Measurements from ENCODE around the gene RBKS. TPM values are rescaled to one million over a fixed set of nuclear protein-coding genes. Genes with fewer than 3 reads are reported as not detected.
A peak's percentile ranks its signal among the peaks of the same experiment; 100 is the strongest.

Gene RBKS
- total and polyA plus RNA-seq, 3 experiments from 2014 or later = 2.1 to 4.7 (median 2.9) TPM

GRCh38 chr2:27852691-27853090 is 37.5 kb downstream of the RBKS start:
- no peak overlapping the region for H3K27ac ChIP-seq (ENCODE audit: low read depth, low read length)
- H3K27me3 Mint-ChIP-seq = no peaks in the 10 kb centered on the region
- H3K27ac Mint-ChIP-seq = no peak overlapping the region
- H3K36me3 Mint-ChIP-seq = peaks cover 0 to 6% (median 6%) of the 10 kb centered on the region in 3 donors
- no peaks in the 10 kb centered on the region for H3K4me1 ChIP-seq (ENCODE audit: insufficient read depth, low read length)
- POLR2A ChIA-PET = no interaction called here
- H3K9me3 Mint-ChIP-seq = peaks cover 0 to 4% (median 3%) of the 10 kb centered on the region in 5 donors
- CTCF ChIA-PET = no interaction called here
- no peaks in the 10 kb centered on the region for H3K27me3 ChIP-seq (ENCODE audit: insufficient read depth, low read length, poor library complexity, severe bottlenecking)
- H3K4me3 ChIP-seq (ENCODE audit: low read length) = no peak overlapping the region
- no peaks in the 10 kb centered on the region for H3K36me3 ChIP-seq (ENCODE audit: insufficient read depth, low read length)
- H3K4me3 Mint-ChIP-seq = no peak overlapping the region
- H3K4me1 Mint-ChIP-seq = peaks cover 0 to 4% (median 0%) of the 10 kb centered on the region in 3 donors
- H3K9me3 ChIP-seq (ENCODE audit: low read length) = peaks cover 5% of the 10 kb centered on the region
- no peak for DNase-seq

- CTCF ChIA-PET = no interaction called here
- no peaks in the 10 kb centered on the region for H3K27me3 ChIP-seq (ENCODE audit: insufficient read depth, low read length, poor library complexity, severe bottlenecking)
- Mint-ChIP-seq H3K4me1 (no peaks in the 10 kb centered on the region), H3K9me3 (no peaks in the 10 kb centered on the region), H3K27ac (no peak overlapping the region), H3K4me3 (no peak overlapping the region), H3K36me3 (peaks cover 0 to 2% (median 0%) of the 10 kb centered on the region in 3 donors), H3K27me3 (no peaks in the 10 kb centered on the region)
- H3K36me3 ChIP-seq (ENCODE audit: insufficient read depth, low read length) = no peaks in the 10 kb centered on the region
- no peak for DNase-seq
- no peak overlapping the region for H3K27ac ChIP-seq (ENCODE audit: low read depth, low read length)
- no peak overlapping the region for H3K4me3 ChIP-seq (ENCODE audit: low read length)
- H3K9me3 ChIP-seq (ENCODE audit: low read length) = no peaks in the 10 kb centered on the region
- no peaks in the 10 kb centered on the region for H3K4me1 ChIP-seq (ENCODE audit: insufficient read depth, low read length)
- POLR2A ChIA-PET = no interaction called here
Measured at GRCh38 chr2:27849558-27850205, 40.5 kb downstream of the RBKS start.

DNA sequence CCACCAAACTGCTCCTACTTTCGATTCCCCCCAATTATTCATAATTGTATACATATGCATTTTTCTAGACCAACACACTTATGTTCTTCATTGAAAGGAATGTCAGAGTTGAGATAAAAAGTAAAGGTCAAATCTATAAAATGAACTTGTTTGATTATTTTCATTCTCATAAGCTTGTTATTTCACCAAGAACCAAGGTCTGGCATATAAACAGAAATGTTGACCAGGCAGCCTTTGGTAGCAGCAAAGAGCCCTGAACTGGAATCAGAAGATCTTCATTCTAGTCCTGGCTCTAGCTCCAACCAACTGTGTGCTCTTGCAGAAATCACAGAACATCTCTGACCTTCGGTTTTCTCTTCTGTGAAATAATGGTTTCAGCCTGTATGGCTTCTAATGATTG is 42.9 kb downstream of the RBKS start:
- Mint-ChIP-seq H3K4me3 (no peak overlapping the region), H3K36me3 (peaks cover 0 to 4% (median 0%) of the 10 kb centered on the region in 3 donors), H3K9me3 (no peaks in the 10 kb centered on the region), H3K27ac (no peak overlapping the region), H3K27me3 (no peaks in the 10 kb centered on the region), H3K4me1 (no peaks in the 10 kb centered on the region)
- Histone ChIP-seq H3K27me3 (ENCODE audit: insufficient read depth, low read length, poor library complexity, severe bottlenecking) (no peaks in the 10 kb centered on the region), H3K36me3 (ENCODE audit: insufficient read depth, low read length) (no peaks in the 10 kb centered on the region), H3K4me3 (ENCODE audit: low read length) (no peak overlapping the region), H3K9me3 (ENCODE audit: low read length) (no peaks in the 10 kb centered on the region), H3K4me1 (ENCODE audit: insufficient read depth, low read length) (no peaks in the 10 kb centered on the region), H3K27ac (ENCODE audit: low read depth, low read length) (no peak overlapping the region)
- no peak for DNase-seq
- CTCF ChIA-PET = no interaction called here
- POLR2A ChIA-PET = no interaction called here

DNA sequence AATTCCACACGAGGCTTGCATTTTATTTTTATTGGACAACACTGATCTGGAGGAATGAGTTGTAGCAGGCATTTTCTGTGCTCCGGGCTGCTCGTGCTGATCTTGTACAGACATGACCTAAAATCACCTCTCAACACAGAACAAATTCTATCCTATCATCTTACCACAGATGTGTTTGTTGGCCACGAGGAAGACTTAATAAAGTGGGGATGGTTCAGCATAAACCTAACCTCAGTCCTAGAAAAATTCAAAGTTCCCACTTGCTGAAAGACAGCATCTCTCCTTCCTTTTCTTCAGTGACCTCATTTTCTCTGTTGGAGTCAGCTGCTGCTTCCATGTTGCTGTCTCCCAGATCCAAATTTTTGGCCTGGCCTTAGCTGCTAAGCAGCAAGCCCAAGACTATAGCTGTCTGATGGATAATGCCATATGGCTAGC is 45.3 kb downstream of the RBKS start:
- Mint-ChIP-seq H3K27me3 (no peaks in the 10 kb centered on the region), H3K36me3 (peaks cover 2 to 4% (median 3%) of the 10 kb centered on the region in 3 donors), H3K9me3 (no peaks in the 10 kb centered on the region), H3K4me1 (no peaks in the 10 kb centered on the region), H3K4me3 (no peak overlapping the region), H3K27ac (no peak overlapping the region)
- Histone ChIP-seq H3K9me3 (ENCODE audit: low read length) (no peaks in the 10 kb centered on the region), H3K36me3 (ENCODE audit: insufficient read depth, low read length) (no peaks in the 10 kb centered on the region), H3K27ac (ENCODE audit: low read depth, low read length) (no peak overlapping the region), H3K27me3 (ENCODE audit: insufficient read depth, low read length, poor library complexity, severe bottlenecking) (no peaks in the 10 kb centered on the region), H3K4me3 (ENCODE audit: low read length) (no peak overlapping the region), H3K4me1 (ENCODE audit: insufficient read depth, low read length) (no peaks in the 10 kb centered on the region)
- CTCF ChIA-PET = no interaction called here
- no peak for DNase-seq
- POLR2A ChIA-PET = interaction anchor here (0.7 kb wide), 1 partner anchor 570 kb away, joined by 3 read pairs; no protein-coding TSS in a partner anchor

DNA sequence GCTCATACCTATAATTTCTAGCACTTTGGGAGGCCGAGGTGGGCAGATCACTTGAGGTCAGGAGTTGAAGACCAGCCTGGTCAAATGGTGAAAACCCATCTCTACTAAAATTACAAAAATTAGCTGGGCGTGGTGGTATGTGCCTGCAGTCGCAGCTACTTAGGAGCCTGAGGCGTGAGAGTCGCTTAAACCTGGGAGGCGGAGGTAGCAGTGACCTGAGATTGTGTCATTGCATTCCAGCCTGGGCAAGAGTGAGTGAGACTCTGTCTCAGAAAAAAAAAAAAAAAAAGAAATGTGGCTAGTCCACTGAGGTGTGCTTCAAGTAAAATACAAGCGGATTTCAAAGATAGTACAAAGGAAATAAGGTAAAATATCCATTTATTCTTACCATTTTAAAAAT is 46.2 kb downstream of the RBKS start:
- CTCF ChIA-PET = no interaction called here
- H3K4me1 ChIP-seq (ENCODE audit: insufficient read depth, low read length) = no peaks in the 10 kb centered on the region
- POLR2A ChIA-PET = no interaction called here
- Mint-ChIP-seq H3K27me3 (no peaks in the 10 kb centered on the region), H3K4me3 (no peak overlapping the region), H3K27ac (no peak overlapping the region), H3K36me3 (peaks cover 2 to 7% (median 4%) of the 10 kb centered on the region in 3 donors), H3K9me3 (no peaks in the 10 kb centered on the region), H3K4me1 (no peaks in the 10 kb centered on the region)
- DNase-seq = no peak
- H3K27me3 ChIP-seq (ENCODE audit: insufficient read depth, low read length, poor library complexity, severe bottlenecking) = no peaks in the 10 kb centered on the region
- H3K27ac ChIP-seq (ENCODE audit: low read depth, low read length) = no peak overlapping the region
- H3K9me3 ChIP-seq (ENCODE audit: low read length) = no peaks in the 10 kb centered on the region
- no peak overlapping the region for H3K4me3 ChIP-seq (ENCODE audit: low read length)
- H3K36me3 ChIP-seq (ENCODE audit: insufficient read depth, low read length) = no peaks in the 10 kb centered on the region

DNA sequence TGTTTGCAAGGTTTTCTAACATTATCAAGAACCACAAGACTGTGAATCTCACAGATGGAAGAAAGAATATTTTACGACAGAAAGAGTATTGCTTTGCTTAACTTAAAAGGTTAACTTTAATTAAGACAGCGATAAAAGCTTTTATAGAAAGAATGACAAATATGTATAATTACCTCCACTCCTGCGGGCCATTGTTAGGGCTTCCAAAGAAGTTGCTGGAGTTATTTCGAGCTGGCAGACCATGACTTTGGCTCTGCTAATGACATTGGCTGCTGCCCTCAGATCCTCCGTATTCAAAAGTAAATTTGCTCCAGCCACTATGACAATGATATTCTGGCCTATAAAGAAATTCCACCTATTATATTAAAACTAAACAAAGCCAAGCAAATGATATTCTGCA is 47.3 kb downstream of the RBKS start:
- H3K36me3 ChIP-seq (ENCODE audit: insufficient read depth, low read length) = no peaks in the 10 kb centered on the region
- ChIA-PET CTCF (no interaction called here), POLR2A (no interaction called here)
- H3K4me3 Mint-ChIP-seq = no peak overlapping the region
- no peaks in the 10 kb centered on the region for H3K9me3 Mint-ChIP-seq
- no peak overlapping the region for H3K27ac ChIP-seq (ENCODE audit: low read depth, low read length)
- DNase-seq = no peak
- H3K4me1 Mint-ChIP-seq = no peaks in the 10 kb centered on the region
- H3K4me1 ChIP-seq (ENCODE audit: insufficient read depth, low read length) = no peaks in the 10 kb centered on the region
- no peaks in the 10 kb centered on the region for H3K9me3 ChIP-seq (ENCODE audit: low read length)
- no peaks in the 10 kb centered on the region for H3K27me3 Mint-ChIP-seq
- H3K4me3 ChIP-seq (ENCODE audit: low read length) = no peak overlapping the region
- peaks cover 2 to 7% (median 4%) of the 10 kb centered on the region in 3 donors for H3K36me3 Mint-ChIP-seq
- no peaks in the 10 kb centered on the region for H3K27me3 ChIP-seq (ENCODE audit: insufficient read depth, low read length, poor library complexity, severe bottlenecking)
- no peak overlapping the region for H3K27ac Mint-ChIP-seq

DNA sequence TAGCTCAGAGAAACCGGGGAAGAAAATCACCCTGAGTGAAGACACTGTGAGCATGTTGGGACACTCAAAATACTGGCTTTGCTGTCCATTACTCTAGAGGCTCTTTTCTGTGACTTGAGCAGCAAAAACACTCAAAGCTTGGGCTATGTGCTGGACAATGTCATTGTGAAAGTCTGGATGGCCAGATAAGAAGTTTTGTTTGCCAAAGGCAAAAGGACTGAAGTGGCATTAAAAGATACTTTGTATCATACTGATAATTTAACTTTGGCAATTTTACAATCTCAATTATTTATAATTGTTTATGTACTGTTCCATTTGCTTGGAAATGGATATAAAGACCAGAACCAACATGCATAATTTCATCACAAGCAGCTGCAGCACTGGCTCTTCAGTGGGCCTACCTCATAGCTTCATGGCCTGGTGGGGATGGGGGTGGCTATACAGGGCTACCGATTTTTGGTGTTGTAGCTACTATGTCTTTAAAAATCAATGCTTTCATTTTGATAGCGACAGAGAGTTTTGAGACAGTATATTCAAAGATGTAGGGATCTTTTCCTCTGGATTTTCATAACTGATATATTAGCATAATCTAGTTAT is 51.1 kb downstream of the RBKS start:
- Histone ChIP-seq H3K27ac (ENCODE audit: low read depth, low read length) (no peak overlapping the region), H3K4me1 (ENCODE audit: insufficient read depth, low read length) (no peaks in the 10 kb centered on the region), H3K27me3 (ENCODE audit: insufficient read depth, low read length, poor library complexity, severe bottlenecking) (no peaks in the 10 kb centered on the region), H3K4me3 (ENCODE audit: low read length) (no peak overlapping the region), H3K36me3 (ENCODE audit: insufficient read depth, low read length) (no peaks in the 10 kb centered on the region), H3K9me3 (ENCODE audit: low read length) (no peaks in the 10 kb centered on the region)
- POLR2A ChIA-PET = no interaction called here
- Mint-ChIP-seq H3K27ac (peak overlapping the region in 1 of 8 donors; percentile 52), H3K27me3 (peaks cover 0 to 1% of the 10 kb centered on the region in 2 donors), H3K4me3 (no peak overlapping the region), H3K4me1 (no peaks in the 10 kb centered on the region), H3K36me3 (peaks cover 2 to 10% (median 7%) of the 10 kb centered on the region in 3 donors), H3K9me3 (no peaks in the 10 kb centered on the region)
- CTCF ChIA-PET = no interaction called here
- DNase-seq = no peak

GRCh38 chr2:27838502-27838901 is 51.7 kb downstream of the RBKS start:
- no peak overlapping the region for H3K4me3 Mint-ChIP-seq
- no peak overlapping the region for H3K4me3 ChIP-seq (ENCODE audit: low read length)
- H3K36me3 ChIP-seq (ENCODE audit: insufficient read depth, low read length) = no peaks in the 10 kb centered on the region
- H3K4me1 ChIP-seq (ENCODE audit: insufficient read depth, low read length) = no peaks in the 10 kb centered on the region
- H3K9me3 Mint-ChIP-seq = no peaks in the 10 kb centered on the region
- H3K27ac ChIP-seq (ENCODE audit: low read depth, low read length) = no peak overlapping the region
- peaks cover 2 to 10% (median 7%) of the 10 kb centered on the region in 3 donors for H3K36me3 Mint-ChIP-seq
- peak overlapping the region in 2 of 8 donors; percentile 48 to 52 for H3K27ac Mint-ChIP-seq
- no peaks in the 10 kb centered on the region for H3K4me1 Mint-ChIP-seq
- DNase-seq = no peak
- H3K27me3 ChIP-seq (ENCODE audit: insufficient read depth, low read length, poor library complexity, severe bottlenecking) = no peaks in the 10 kb centered on the region
- H3K9me3 ChIP-seq (ENCODE audit: low read length) = no peaks in the 10 kb centered on the region
- H3K27me3 Mint-ChIP-seq = peaks cover 0 to 1% of the 10 kb centered on the region in 2 donors
- POLR2A ChIA-PET = no interaction called here
- CTCF ChIA-PET = no interaction called here

All from CD8-positive, alpha-beta memory T cell (primary cell).